Measurements from ENCODE around the gene FRMD1.

FRMD1 gene

DNA sequence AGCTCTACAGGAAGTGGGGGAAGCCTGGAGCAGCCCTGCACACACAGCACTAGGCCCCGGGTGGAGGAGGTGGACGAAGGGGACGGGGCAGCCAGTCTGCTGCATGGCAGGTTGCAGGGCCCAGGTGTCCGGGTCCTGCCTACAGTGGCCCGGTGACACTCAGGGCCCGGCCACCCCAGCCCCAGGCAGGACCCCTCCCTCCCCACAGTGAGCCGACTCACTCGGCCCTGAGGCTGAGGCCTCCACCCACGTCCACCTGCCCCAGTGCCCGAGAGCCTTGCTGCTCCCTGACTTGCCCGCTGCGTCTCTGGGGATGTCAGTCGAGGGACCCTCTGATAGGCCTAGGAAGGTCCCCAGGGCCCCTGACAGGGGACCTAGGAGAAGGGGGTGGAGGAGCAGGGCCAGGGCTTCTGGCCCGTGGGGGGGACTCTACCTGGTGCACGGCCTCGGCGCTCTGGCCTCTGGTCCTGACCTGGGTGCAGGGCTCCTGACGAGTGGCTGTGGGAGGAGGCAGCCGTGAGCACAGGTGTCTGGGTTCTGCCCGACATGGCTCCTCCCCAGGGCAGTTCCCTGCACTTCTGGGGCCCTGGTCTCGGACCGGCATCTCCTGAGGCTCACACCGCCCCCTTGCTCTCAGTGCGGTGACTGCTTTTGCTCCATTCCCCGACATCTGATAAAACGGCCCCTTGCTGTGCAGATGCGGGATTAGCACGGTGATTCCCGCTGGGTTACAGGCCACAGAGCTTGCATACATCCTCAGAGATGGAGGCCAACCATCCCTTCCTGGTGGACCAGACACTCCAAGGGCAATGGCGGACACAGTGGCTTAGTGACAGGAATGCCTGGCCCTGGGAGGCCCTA lies 20.1 kb downstream of the FRMD1 start:
- H3K4me1 ChIP-seq (ENCODE audit: control insufficient read depth in 5 of 5, insufficient read depth in 5 of 5, low read length in 5 of 5) = peaks cover 5 to 32% (median 24%) of the 10 kb centered on the region in 5 donors
- H3K4me3 ChIP-seq (ENCODE audit: low read depth in 1 of 5, low read length in 5 of 5) = no peak overlapping the region
- peaks cover 0 to 2% (median 2%) of the 10 kb centered on the region in 5 donors for H3K36me3 ChIP-seq (ENCODE audit: control insufficient read depth in 5 of 5, insufficient read depth in 5 of 5, low read length in 5 of 5)
- no peak overlapping the region for H3K27ac ChIP-seq (ENCODE audit: low read depth, low read length)
- no peak overlapping the region for H3K9ac ChIP-seq (ENCODE audit: low read length in 5 of 5)
- no peaks in the 10 kb centered on the region for H3K9me3 ChIP-seq (ENCODE audit: control insufficient read depth in 5 of 5, low read length in 5 of 5)
- H3K27me3 ChIP-seq (ENCODE audit: control insufficient read depth in 5 of 5, insufficient read depth in 4 of 5, low read length in 5 of 5) = no peaks in the 10 kb centered on the region

DNA sequence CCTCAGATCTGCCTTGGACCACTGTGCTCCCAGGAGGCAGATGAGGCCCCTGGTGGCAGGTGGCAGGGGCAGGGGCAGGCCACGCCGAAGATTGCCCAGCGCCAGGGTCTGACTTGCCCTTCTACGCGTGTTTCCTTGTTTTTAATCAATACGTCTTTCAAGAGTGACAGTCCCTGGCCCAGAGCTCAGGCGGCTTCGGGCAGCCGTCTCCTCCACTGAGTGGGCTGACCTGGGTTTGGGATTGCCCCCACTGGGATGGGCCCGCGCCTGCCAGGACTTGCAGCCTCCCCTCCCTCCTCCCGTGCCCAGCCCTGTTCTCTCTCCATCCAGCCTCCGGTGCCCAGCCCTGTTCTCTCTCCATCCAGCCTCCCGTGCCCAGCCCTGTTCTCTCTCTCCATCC lies 21.2 kb downstream of the FRMD1 start:
- Histone ChIP-seq H3K4me1 (ENCODE audit: control insufficient read depth in 5 of 5, insufficient read depth in 5 of 5, low read length in 5 of 5) (peaks cover 5 to 39% (median 27%) of the 10 kb centered on the region in 5 donors), H3K9me3 (ENCODE audit: control insufficient read depth in 5 of 5, low read length in 5 of 5) (no peaks in the 10 kb centered on the region), H3K27me3 (ENCODE audit: control insufficient read depth in 5 of 5, insufficient read depth in 4 of 5, low read length in 5 of 5) (no peaks in the 10 kb centered on the region), H3K4me3 (ENCODE audit: low read depth in 1 of 5, low read length in 5 of 5) (no peak overlapping the region), H3K9ac (ENCODE audit: low read length in 5 of 5) (no peak overlapping the region), H3K36me3 (ENCODE audit: control insufficient read depth in 5 of 5, insufficient read depth in 5 of 5, low read length in 5 of 5) (peaks cover 0 to 2% (median 1%) of the 10 kb centered on the region in 5 donors), H3K27ac (ENCODE audit: low read depth, low read length) (no peak overlapping the region)

DNA sequence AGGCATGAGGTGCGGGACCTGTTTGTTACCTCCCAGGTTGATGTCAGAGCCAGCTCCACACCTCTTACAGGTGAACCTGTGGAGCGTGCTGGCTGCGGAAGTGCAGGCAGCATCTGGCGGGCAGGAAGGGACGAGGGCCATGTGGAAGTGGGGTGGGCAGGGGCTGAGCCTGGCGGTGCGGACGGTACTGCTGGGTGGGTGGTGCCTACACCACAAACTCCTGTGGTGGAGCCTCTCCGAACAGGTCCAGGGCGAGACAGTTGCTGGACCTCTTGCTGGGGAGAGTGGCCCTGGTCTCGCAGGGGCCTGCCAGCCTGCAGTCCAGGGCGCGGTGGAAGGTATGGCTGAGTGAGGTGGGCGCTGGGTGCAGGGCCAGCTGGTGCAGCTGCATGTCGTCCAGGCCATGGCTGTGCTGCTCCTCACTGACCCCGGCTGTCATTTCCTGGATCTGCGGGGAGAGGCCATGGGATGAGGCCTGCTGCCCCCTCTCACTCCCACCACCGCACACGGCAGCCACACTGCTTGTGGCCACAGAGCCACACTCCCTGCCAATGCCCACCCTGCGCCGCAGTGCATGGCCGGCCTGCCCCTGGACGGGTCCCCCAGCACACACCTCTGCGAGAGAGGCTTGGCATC lies 22.0 kb downstream of the FRMD1 start:
- Histone ChIP-seq H3K27ac (ENCODE audit: low read depth, low read length) (no peak overlapping the region), H3K9ac (ENCODE audit: low read length in 5 of 5) (no peak overlapping the region), H3K4me3 (ENCODE audit: low read depth in 1 of 5, low read length in 5 of 5) (no peak overlapping the region), H3K4me1 (ENCODE audit: control insufficient read depth in 5 of 5, insufficient read depth in 5 of 5, low read length in 5 of 5) (peaks cover 5 to 39% (median 27%) of the 10 kb centered on the region in 5 donors), H3K27me3 (ENCODE audit: control insufficient read depth in 5 of 5, insufficient read depth in 4 of 5, low read length in 5 of 5) (no peaks in the 10 kb centered on the region), H3K9me3 (ENCODE audit: control insufficient read depth in 5 of 5, low read length in 5 of 5) (no peaks in the 10 kb centered on the region), H3K36me3 (ENCODE audit: control insufficient read depth in 5 of 5, insufficient read depth in 5 of 5, low read length in 5 of 5) (peaks cover 0 to 2% (median 0%) of the 10 kb centered on the region in 5 donors)

DNA sequence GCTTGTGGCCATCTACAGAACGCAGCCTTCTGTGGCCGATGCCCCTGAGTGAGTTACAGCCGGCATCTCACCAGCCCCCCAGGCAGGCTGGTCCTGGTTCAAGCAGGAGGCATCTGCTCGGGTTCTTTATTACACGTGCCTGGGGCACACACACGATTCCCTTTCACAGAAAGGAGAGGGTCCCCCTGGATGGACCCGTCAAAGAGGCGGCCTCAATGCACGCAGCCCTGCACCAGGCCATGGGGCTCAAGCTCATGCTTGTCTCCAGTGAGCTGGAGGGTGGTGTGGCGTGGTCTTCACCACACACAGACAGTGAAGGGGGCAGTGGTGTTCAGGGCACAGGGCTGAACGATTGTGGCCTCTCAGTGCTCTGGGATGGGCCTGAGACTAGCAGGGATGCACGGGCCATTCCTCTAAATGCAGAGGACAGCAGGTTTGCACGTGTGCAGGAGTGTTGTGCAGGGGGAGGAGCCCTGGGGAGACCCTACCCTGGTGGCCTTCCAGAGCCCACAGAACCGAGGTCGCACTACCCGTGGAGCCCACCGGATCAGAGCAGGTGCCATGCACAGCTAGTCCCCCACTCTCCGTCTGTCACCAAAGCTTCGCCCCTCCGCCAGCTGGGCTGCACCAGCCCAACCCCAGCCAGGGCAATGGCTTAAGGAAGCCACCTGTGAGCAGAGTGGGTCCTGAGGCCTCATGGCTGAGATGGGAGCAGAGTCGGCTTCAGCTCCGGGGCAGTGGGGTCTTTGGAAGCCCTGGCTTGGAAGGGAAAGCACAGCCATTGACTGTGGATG lies 23.1 kb downstream of the FRMD1 start:
- no peaks in the 10 kb centered on the region for H3K9me3 ChIP-seq (ENCODE audit: control insufficient read depth in 5 of 5, low read length in 5 of 5)
- peaks cover 5 to 40% (median 27%) of the 10 kb centered on the region in 5 donors for H3K4me1 ChIP-seq (ENCODE audit: control insufficient read depth in 5 of 5, insufficient read depth in 5 of 5, low read length in 5 of 5)
- peaks cover 0 to 2% (median 0%) of the 10 kb centered on the region in 5 donors for H3K36me3 ChIP-seq (ENCODE audit: control insufficient read depth in 5 of 5, insufficient read depth in 5 of 5, low read length in 5 of 5)
- peaks cover 0 to 4% (median 0%) of the 10 kb centered on the region in 5 donors for H3K27me3 ChIP-seq (ENCODE audit: control insufficient read depth in 5 of 5, insufficient read depth in 4 of 5, low read length in 5 of 5)
- no peak overlapping the region for H3K4me3 ChIP-seq (ENCODE audit: low read depth in 1 of 5, low read length in 5 of 5)
- H3K9ac ChIP-seq (ENCODE audit: low read length in 5 of 5) = no peak overlapping the region
- no peak overlapping the region for H3K27ac ChIP-seq (ENCODE audit: low read depth, low read length)

GRCh38 chr6:168054765-168055560 lies 24.0 kb downstream of the FRMD1 start:
- peaks cover 0 to 2% (median 0%) of the 10 kb centered on the region in 5 donors for H3K36me3 ChIP-seq (ENCODE audit: control insufficient read depth in 5 of 5, insufficient read depth in 5 of 5, low read length in 5 of 5)
- H3K9ac ChIP-seq (ENCODE audit: low read length in 5 of 5) = peak overlapping the region in 1 of 5 donors; percentile 30
- H3K4me3 ChIP-seq (ENCODE audit: low read depth in 1 of 5, low read length in 5 of 5) = peak overlapping the region in 1 of 5 donors; percentile 40
- H3K27ac ChIP-seq (ENCODE audit: low read depth, low read length) = no peak overlapping the region
- no peaks in the 10 kb centered on the region for H3K9me3 ChIP-seq (ENCODE audit: control insufficient read depth in 5 of 5, low read length in 5 of 5)
- H3K4me1 ChIP-seq (ENCODE audit: control insufficient read depth in 5 of 5, insufficient read depth in 5 of 5, low read length in 5 of 5) = peaks cover 5 to 38% (median 26%) of the 10 kb centered on the region in 5 donors
- H3K27me3 ChIP-seq (ENCODE audit: control insufficient read depth in 5 of 5, insufficient read depth in 4 of 5, low read length in 5 of 5) = peaks cover 0 to 4% (median 0%) of the 10 kb centered on the region in 5 donors

DNA sequence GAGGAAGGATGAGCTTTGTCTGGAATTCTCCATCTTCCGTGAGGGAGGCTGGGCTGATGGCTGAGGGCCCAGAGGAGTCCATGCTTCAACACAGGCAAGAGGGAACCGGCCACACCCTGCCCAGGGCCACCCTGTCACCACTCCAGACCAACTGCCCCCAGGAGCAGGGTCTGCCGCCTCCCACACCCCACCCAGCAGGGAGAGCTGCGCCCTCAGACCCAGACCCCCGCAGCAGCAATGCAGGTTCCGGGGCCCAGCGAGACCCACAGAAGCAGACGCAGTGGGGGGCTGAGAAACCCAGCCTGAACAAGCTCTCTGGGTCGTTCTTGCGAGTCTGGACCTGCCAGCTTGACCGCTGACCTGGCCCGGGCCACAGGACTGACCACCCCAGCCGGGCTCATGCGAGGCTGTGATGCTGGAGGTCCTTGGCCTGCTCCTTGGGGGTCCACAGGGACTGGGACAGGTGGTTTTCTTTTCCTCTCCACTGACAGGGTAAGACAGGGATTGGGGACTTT lies 25.0 kb downstream of the FRMD1 start:
- peaks cover 5 to 41% (median 29%) of the 10 kb centered on the region in 5 donors for H3K4me1 ChIP-seq (ENCODE audit: control insufficient read depth in 5 of 5, insufficient read depth in 5 of 5, low read length in 5 of 5)
- H3K4me3 ChIP-seq (ENCODE audit: low read depth in 1 of 5, low read length in 5 of 5) = peak overlapping the region in 1 of 5 donors; percentile 16
- H3K9me3 ChIP-seq (ENCODE audit: control insufficient read depth in 5 of 5, low read length in 5 of 5) = no peaks in the 10 kb centered on the region
- H3K27ac ChIP-seq (ENCODE audit: low read depth, low read length) = no peak overlapping the region
- peaks cover 0 to 2% (median 0%) of the 10 kb centered on the region in 5 donors for H3K36me3 ChIP-seq (ENCODE audit: control insufficient read depth in 5 of 5, insufficient read depth in 5 of 5, low read length in 5 of 5)
- no peak overlapping the region for H3K9ac ChIP-seq (ENCODE audit: low read length in 5 of 5)
- peaks cover 0 to 4% (median 0%) of the 10 kb centered on the region in 5 donors for H3K27me3 ChIP-seq (ENCODE audit: control insufficient read depth in 5 of 5, insufficient read depth in 4 of 5, low read length in 5 of 5)

DNA sequence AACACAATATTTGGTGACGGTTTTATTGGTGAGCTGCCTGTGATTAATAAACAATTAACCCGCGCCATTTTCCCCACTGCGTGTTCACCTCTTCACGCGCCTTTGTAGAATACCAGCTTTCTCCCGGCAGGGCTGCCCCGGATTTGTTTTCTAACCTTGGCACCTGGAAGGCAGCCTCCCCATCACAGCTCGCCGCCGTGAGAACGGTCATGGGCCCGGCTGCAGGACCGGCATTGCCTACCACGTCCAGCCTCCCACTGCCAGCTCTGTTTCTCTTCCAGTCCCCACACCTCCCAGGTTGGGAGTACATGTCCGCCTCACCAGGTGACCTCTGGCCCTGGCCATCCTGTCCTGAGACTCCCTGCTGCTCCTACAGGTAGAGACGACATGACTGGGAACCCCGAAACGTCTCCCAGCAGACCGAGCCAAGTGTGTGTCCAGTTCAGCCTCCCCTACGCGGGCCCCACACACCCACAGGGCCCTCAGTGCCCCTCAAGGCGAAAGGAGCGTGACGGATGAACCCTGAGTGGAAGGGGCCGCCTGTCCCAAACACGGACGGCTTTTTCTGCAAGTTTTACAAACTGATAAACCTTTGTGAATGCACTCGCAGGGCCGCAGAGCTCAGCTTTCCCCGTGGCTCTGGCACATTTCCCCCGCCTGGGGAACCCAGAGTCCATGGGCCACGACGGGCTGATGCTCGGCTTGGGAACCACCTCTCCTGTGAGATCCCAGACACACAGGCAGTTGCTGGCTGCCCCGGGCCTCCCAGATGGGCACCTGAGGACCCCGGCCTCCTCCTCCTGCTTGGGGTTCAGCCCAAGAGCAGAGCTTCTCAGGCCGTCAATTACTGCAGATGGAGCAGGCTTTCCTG lies 25.7 kb downstream of the FRMD1 start:
- no peak overlapping the region for H3K27ac ChIP-seq (ENCODE audit: low read depth, low read length)
- peaks cover 0 to 2% (median 0%) of the 10 kb centered on the region in 5 donors for H3K36me3 ChIP-seq (ENCODE audit: control insufficient read depth in 5 of 5, insufficient read depth in 5 of 5, low read length in 5 of 5)
- peaks cover 5 to 41% (median 29%) of the 10 kb centered on the region in 5 donors for H3K4me1 ChIP-seq (ENCODE audit: control insufficient read depth in 5 of 5, insufficient read depth in 5 of 5, low read length in 5 of 5)
- H3K4me3 ChIP-seq (ENCODE audit: low read depth in 1 of 5, low read length in 5 of 5) = no peak overlapping the region
- H3K9ac ChIP-seq (ENCODE audit: low read length in 5 of 5) = no peak overlapping the region
- no peaks in the 10 kb centered on the region for H3K9me3 ChIP-seq (ENCODE audit: control insufficient read depth in 5 of 5, low read length in 5 of 5)
- peaks cover 0 to 4% (median 0%) of the 10 kb centered on the region in 5 donors for H3K27me3 ChIP-seq (ENCODE audit: control insufficient read depth in 5 of 5, insufficient read depth in 4 of 5, low read length in 5 of 5)

- H3K27me3 ChIP-seq (ENCODE audit: control insufficient read depth in 5 of 5, insufficient read depth in 4 of 5, low read length in 5 of 5) = peaks cover 0 to 4% (median 0%) of the 10 kb centered on the region in 5 donors
- peaks cover 5 to 41% (median 29%) of the 10 kb centered on the region in 5 donors for H3K4me1 ChIP-seq (ENCODE audit: control insufficient read depth in 5 of 5, insufficient read depth in 5 of 5, low read length in 5 of 5)
- H3K27ac ChIP-seq (ENCODE audit: low read depth, low read length) = no peak overlapping the region
- H3K9me3 ChIP-seq (ENCODE audit: control insufficient read depth in 5 of 5, low read length in 5 of 5) = no peaks in the 10 kb centered on the region
- H3K9ac ChIP-seq (ENCODE audit: low read length in 5 of 5) = no peak overlapping the region
- H3K36me3 ChIP-seq (ENCODE audit: control insufficient read depth in 5 of 5, insufficient read depth in 5 of 5, low read length in 5 of 5) = peaks cover 0 to 2% (median 0%) of the 10 kb centered on the region in 5 donors
- H3K4me3 ChIP-seq (ENCODE audit: low read depth in 1 of 5, low read length in 5 of 5) = no peak overlapping the region
These were observed 26.6 kb downstream of the FRMD1 start for GRCh38 chr6:168052291-168052891.
